Mucosa of rectum (tissue), 2 donors: ENCODE results near the gene ATP4B.

ENCODE experiments used
- H3K27ac ChIP-seq, 2 donors: one replicate each; pipeline ENCODE4 v1.7.0; 2013; ENCODE audit warnings: inconsistent platforms in 2 of 2, low read depth in 2 of 2, low read length in 2 of 2
- H3K27me3 ChIP-seq, 2 donors: one replicate each; pipeline ENCODE4 v1.7.0; 2013; ENCODE audit warnings: low read length in 2 of 2; ENCODE audit not compliant: control insufficient read depth in 2 of 2, insufficient read depth in 2 of 2
- H3K36me3 ChIP-seq, 2 donors: one replicate each; pipeline ENCODE4 v1.7.0; 2013; ENCODE audit warnings: low read length in 2 of 2; ENCODE audit not compliant: control insufficient read depth in 2 of 2, insufficient read depth in 2 of 2
- H3K4me1 ChIP-seq, 2 donors: one replicate each; pipeline ENCODE4 v1.7.0; 2013; ENCODE audit warnings: low read length in 2 of 2, mild to moderate bottlenecking in 1 of 2; ENCODE audit not compliant: control insufficient read depth in 2 of 2, insufficient read depth in 2 of 2
- H3K4me3 ChIP-seq, 2 donors: one replicate each; pipeline ENCODE4 v1.7.0; 2013; ENCODE audit warnings: low read length in 2 of 2
- H3K9ac ChIP-seq, 2 donors: one replicate each; pipeline ENCODE4 v1.7.0; 2013; ENCODE audit warnings: low read length in 2 of 2, low read depth in 1 of 2, mild to moderate bottlenecking in 1 of 2
- H3K9me3 ChIP-seq, 2 donors: one replicate each; pipeline ENCODE4 v1.7.0; 2013; ENCODE audit warnings: low read length in 2 of 2; ENCODE audit not compliant: control insufficient read depth in 2 of 2
- donor health status: healthy.
- donor health status: Normal muscosa, but diverticular disease.

ATP4B gene

GRCh38 chr13:113656831-113657671 lies 947 bp downstream of the ATP4B start:
- H3K9ac ChIP-seq, result no peak overlapping the region
- peaks cover 0 to 7% of the 10 kb centered on the region in 2 donors for H3K4me1 ChIP-seq
- no peaks in the 10 kb centered on the region for H3K9me3 ChIP-seq
- H3K36me3 ChIP-seq, result no peaks in the 10 kb centered on the region
- no peaks in the 10 kb centered on the region for H3K27me3 ChIP-seq
- no peak overlapping the region for H3K4me3 ChIP-seq
- no peak overlapping the region for H3K27ac ChIP-seq

DNA sequence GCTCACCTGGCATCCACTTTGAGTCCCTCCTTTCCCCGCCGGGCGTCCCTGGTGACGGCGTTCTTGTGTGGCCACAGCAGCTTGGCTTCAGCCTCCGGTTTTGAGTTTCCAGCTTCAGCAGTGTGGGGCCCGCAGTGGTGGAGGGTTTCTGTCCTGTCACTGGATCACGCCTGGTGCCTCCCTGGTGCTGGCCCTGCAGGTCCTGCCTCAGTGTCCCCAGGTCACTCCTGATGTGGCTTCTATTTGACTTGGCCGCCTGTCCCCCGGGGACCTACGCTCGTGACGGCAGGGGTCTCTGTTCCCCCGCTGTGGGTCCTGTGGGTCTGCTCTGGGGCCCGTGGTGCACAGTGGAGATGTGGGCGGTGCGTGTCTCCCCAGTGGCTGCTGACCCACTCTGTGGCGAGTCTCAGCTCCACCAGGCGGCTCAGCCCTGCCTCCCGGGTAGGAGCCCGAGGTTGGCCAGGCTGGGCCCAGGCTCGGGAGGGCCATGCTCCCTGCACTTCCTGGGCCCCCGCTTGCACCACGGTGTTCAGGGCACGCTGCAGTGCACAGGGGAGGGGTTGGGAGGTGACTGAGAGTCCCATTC lies 1.9 kb downstream of the ATP4B start:
- no peak overlapping the region for H3K4me3 ChIP-seq

GRCh38 chr13:113655346-113656002 lies 2.5 kb downstream of the ATP4B start:
- no peak overlapping the region for H3K27ac ChIP-seq
- no peaks in the 10 kb centered on the region for H3K27me3 ChIP-seq
- H3K9me3 ChIP-seq, result no peaks in the 10 kb centered on the region
- H3K4me1 ChIP-seq, result peaks cover 0 to 7% of the 10 kb centered on the region in 2 donors
- H3K36me3 ChIP-seq, result no peaks in the 10 kb centered on the region
- no peak overlapping the region for H3K4me3 ChIP-seq
- no peak overlapping the region for H3K9ac ChIP-seq

More for the DNA sequence above, 1.9 kb downstream of the ATP4B start:
- H3K9me3 ChIP-seq, result no peaks in the 10 kb centered on the region
- H3K4me1 ChIP-seq, result peaks cover 0 to 7% of the 10 kb centered on the region in 2 donors
- no peak overlapping the region for H3K27ac ChIP-seq
- no peaks in the 10 kb centered on the region for H3K27me3 ChIP-seq
- H3K9ac ChIP-seq, result no peak overlapping the region
- no peaks in the 10 kb centered on the region for H3K36me3 ChIP-seq

DNA sequence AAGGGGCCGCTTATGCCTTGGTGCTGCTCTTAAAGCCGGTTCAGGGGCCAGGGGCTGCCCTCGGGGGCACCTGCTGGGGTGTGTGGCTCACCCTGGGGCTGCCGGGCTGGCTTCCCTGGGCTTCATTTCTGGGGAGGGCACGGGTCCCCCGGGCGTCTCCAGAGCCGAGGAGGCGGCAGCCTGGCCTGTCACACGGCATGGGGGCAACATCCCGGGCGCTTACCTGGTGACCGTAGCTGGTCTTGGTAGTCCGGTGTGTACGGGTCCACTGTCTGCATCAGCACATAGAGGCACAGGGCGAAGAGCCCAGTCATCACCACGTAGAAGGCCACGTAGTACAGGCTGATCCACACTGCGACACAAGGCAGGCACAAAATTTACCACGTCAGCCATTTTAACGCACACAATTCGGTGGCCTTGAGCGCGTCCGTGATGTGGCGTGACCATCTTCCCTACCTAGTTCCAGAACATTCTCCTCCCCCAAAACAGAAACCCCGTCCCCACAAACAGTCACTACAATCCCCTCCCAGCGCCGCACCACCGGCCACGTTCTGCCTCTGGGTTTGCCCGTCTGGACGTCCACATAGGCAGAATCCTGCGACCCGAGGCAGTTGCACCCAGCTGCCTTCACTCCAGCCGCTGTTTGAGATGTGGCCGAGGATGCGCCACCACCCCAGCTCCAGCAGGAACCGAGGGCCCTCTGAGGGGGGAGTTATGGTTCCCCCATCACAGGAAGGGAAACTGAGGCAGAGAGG lies 3.2 kb downstream of the ATP4B start:
- Histone ChIP-seq H3K9ac (no peak overlapping the region), H3K4me3 (no peak overlapping the region), H3K27ac (no peak overlapping the region), H3K27me3 (no peaks in the 10 kb centered on the region), H3K9me3 (no peaks in the 10 kb centered on the region), H3K36me3 (no peaks in the 10 kb centered on the region), H3K4me1 (peaks cover 0 to 7% of the 10 kb centered on the region in 2 donors)

- Histone ChIP-seq H3K27me3 (no peaks in the 10 kb centered on the region), H3K4me1 (peaks cover 0 to 7% of the 10 kb centered on the region in 2 donors), H3K9me3 (no peaks in the 10 kb centered on the region), H3K36me3 (no peaks in the 10 kb centered on the region), H3K27ac (no peak overlapping the region), H3K9ac (no peak overlapping the region), H3K4me3 (no peak overlapping the region)
Measured at GRCh38 chr13:113654175-113654560, 3.8 kb downstream of the ATP4B start.

GRCh38 chr13:113653264-113654174 lies 4.5 kb downstream of the ATP4B start:
- Histone ChIP-seq H3K4me3 (no peak overlapping the region), H3K4me1 (peaks cover 0 to 7% of the 10 kb centered on the region in 2 donors), H3K27me3 (no peaks in the 10 kb centered on the region), H3K9me3 (no peaks in the 10 kb centered on the region), H3K9ac (no peak overlapping the region), H3K27ac (no peak overlapping the region), H3K36me3 (no peaks in the 10 kb centered on the region)

GRCh38 chr13:113652404-113653263 lies 5.4 kb downstream of the ATP4B start:
- no peaks in the 10 kb centered on the region for H3K9me3 ChIP-seq
- H3K4me3 ChIP-seq, result no peak overlapping the region
- no peak overlapping the region for H3K9ac ChIP-seq
- no peaks in the 10 kb centered on the region for H3K27me3 ChIP-seq
- no peaks in the 10 kb centered on the region for H3K36me3 ChIP-seq
- H3K4me1 ChIP-seq, result peaks cover 6 to 9% of the 10 kb centered on the region in 2 donors
- H3K27ac ChIP-seq, result no peak overlapping the region

DNA sequence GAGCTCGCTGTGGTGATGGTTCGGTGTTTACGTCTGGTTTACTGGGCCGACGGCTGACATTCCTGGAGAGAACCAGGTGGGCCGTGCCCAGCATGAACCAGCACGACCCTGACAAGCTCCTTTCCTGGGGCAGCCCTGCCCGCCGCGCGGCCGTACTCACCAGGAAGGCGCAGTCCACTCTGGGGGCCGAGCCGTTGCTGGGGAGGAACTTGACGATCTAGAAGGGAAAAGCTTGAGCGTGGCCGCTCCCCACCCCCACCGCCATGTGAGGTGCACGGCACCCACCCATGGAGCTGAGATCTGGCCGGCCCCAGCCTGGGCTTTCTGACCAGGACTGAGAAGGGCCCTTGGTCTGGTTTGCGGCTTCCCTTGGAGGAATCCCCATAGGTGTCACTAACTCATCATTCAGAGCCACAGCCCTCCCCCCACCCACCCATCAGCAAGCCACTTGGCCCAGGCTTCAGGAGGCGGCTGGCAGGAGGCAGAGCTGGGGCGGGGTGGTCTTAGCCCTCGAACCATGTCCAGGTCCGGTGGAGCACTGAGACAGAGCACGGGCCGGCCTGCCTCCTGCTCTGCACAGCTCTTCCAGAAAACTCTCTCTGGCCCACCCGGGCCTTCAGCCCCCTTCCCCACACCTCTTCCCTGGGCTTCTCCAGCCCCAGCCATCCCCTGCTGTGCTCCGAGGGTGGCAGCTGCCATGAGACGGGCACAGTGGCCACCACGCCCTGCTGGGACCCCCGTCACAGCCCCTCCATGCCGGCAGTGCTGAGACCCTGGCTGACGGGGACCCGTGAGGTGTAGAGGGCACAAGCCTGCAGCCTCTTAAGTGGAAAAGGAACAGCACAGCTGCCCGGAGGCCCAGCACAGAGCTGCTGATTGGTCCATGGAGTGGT lies 6.2 kb downstream of the ATP4B start:
- H3K27ac ChIP-seq, result no peak overlapping the region
- no peaks in the 10 kb centered on the region for H3K27me3 ChIP-seq
- H3K36me3 ChIP-seq, result no peaks in the 10 kb centered on the region
- H3K9me3 ChIP-seq, result no peaks in the 10 kb centered on the region
- no peak overlapping the region for H3K4me3 ChIP-seq
- peaks cover 11 to 12% of the 10 kb centered on the region in 2 donors for H3K4me1 ChIP-seq
- no peak overlapping the region for H3K9ac ChIP-seq
